Pancreas (tissue), 10 donors: ENCODE data around the gene SH2D2A. TPM values are rescaled to one million over a fixed set of nuclear protein-coding genes. Genes with fewer than 3 reads are reported as not detected.

Experiments
- ATAC-seq, 4 donors: fragments of 200-7000 bp; cut with Tn5 transposase; one replicate each; pipeline versions ENCODE4 v1.8.0 to v1.9.1; 2020; ENCODE audit warnings: mild to moderate bottlenecking in 4 of 4, moderate library complexity in 4 of 4
- DNase-seq, 6 donors: peaks; one replicate each; pipeline ENCODE4 v3.0.0-alpha.2; 2020
- FAIRE-seq: peaks from 2 replicates; lab custom pipeline; 2012; peaks lifted over from hg19 to GRCh38; lab: Jason Lieb, UNC
- H3K27ac ChIP-seq, 4 donors: fragments of 200-600 bp; sonication (generic); 1 replicate in 3 of 4; 2 replicates in 1 of 4; pipeline versions ENCODE4 v1.5.0 to v1.8.0; 2020
- H3K27me3 ChIP-seq, 4 donors: fragments of 200-600 bp; one replicate each; pipeline ENCODE4 v1.8.0; 2021
- H3K36me3 ChIP-seq, 3 donors: fragments of 200-600 bp; sonication (generic) in 1 of 3; one replicate each; pipeline versions ENCODE4 v1.5.0 to v1.8.0; 2020 to 2021
- H3K4me1 ChIP-seq, 3 donors: fragments of 200-600 bp; one replicate each; pipeline ENCODE4 v1.8.0; 2021
- H3K4me3 ChIP-seq, 4 donors: fragments of 200-600 bp; sonication (generic) in 2 of 4; one replicate each; pipeline versions ENCODE4 v1.5.0 to v1.8.0; 2020 to 2021
- H3K9me3 ChIP-seq, 4 donors: fragments of 200-600 bp; one replicate each; pipeline ENCODE4 v1.8.0; 2021
- WGBS, 2 donors: extraction: QIAGEN DNeasy Blood & Tissue Kit; methylation state at CpG; one replicate each; pipeline ENCODE4 v1.1.7; 2013; 5-methylcytosine and 5-hydroxymethylcytosine counted together
- intact Hi-C, 3 donors: fragments of 100-400 bp; cut with DNase I; formaldehyde crosslinking; loops; one replicate each; pipeline versions ENCODE4 v1.11.1 to v1.14.2; 2022
- polyA plus RNA-seq, 2 donors: library from polyadenylated mRNA; stranded (reverse); fragments of 200-250 nt; gene quantifications; one replicate each; pipeline ENCODE4 v1.2.3, GENCODE V29; 2013
- total RNA-seq, 6 donors: library from RNA; stranded (reverse); fragmentation: NEBNext Ultra II Directional in 4 of 6; extraction: Animal tissue kit (Norgen Biotek cat#: 25700) in 4 of 6; gene quantifications; one replicate each; pipeline versions ENCODE4 v1.2.1 to v1.2.4, GENCODE V29; 2021 to 2023
- TF ChIP-seq, protein P1 (sequence below), 4 donors: fragments of 200-600 bp; sonication (generic) in 3 of 4; IDR thresholded peaks; one replicate each; pipeline versions ENCODE4 v1.5.0 to v1.8.0; 2021; ENCODE audit warnings: antibody characterized with exemption in 4 of 4
- donor health status: healthy with polysubstance abuse.
- donor health status: DM: no; HTN: no; CAD: no; lungs with moderate emphysema.
- donor health status: DM: no; HTN: no; CAD: no.
- donor health status: control.
- donor health status: control.
- donor health status: Bipolar disorder and iron deficiency.
- donor health status: DM: yes; HTN: yes; CAD: no.
- donor health status: DM: no; HTN: no; CAD: no.
- donor health status: DM: no; HTN: no; CAD: no.
- donor health status: DM: yes; HTN: yes; CAD: no.

Gene SH2D2A
- total and polyA plus RNA-seq, 8 donors, result 0.16 to 1.5 (median 0.71) TPM

DNA sequence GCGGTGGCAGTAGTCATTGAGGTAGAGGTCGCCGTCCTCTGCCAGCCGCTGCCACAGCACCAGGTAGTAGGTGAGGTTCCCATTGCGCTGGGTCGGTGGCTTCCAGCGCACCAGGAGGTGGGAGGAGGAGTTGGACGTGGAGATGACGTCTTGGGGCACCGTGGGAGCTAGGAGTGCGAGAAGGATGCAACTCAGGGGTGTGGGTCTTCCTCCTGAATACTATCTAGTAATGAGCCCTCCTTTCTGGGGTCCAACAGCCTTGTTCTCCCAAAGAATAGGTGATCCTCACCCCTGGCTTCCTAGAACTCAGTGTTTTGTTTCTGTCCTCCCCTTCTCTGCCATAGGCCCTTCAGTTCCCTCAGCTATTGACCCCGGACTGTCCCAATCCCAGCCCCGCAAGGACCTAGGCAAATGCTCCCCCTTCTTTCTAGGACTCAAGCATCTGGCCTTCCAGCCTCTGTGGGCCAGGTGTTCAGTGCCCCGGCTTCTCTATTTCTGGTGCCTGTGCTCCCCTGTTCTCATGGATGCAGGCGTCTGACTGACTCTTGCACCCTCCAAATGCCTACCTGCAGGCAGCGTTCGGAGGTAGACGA lies 29.4 kb upstream of the SH2D2A start:
- H3K4me1 ChIP-seq, result no peaks in the 10 kb centered on the region
- ATAC-seq, result no peak
- intact Hi-C loops, result no loop called here

DNA sequence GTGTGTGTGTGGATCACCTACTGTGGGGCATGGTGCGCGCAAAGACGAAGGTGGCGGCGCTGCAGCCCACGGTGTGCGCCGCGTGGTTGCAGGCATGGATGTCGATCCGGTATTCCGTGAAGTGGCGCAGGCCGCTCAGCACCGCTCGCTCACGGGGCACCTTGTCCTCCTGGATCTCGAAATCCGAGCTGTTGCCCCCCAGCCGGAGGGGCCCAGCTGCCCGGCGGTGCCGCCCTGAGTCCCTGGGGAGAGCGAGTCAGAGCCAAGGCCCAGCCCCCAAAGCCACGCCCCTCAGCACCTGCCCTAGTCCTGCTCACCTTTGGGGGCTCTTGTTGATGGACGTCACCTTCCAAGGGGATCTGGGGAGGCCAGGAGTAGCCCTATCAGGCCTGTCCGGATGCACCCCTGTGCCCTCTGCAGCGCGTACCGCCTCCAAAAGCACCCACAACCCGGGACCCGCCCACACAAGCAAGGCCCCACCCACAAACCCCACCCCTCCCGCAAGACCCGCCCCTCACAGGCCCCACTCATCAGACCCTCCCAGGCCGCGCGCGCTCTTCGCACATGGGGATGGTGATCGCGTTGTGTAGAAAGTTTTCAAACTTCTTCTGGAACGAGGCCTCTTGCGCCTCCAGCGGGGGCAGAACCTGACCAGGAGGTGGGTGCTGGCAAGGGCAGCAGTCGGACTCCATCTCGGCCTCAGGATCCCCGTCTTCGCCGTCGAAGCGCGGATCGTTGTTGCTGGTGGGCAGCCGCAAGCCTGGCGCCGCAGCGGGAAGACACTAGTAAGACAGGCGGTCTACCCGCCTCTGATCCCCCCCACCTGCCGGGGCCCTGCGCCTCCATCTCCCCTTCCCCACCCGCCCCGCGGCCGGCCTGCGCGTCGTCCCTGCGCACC lies 28.7 kb upstream of the SH2D2A start:
- H3K36me3 ChIP-seq, result no peaks in the 10 kb centered on the region
- TF ChIP-seq, protein P1, sequence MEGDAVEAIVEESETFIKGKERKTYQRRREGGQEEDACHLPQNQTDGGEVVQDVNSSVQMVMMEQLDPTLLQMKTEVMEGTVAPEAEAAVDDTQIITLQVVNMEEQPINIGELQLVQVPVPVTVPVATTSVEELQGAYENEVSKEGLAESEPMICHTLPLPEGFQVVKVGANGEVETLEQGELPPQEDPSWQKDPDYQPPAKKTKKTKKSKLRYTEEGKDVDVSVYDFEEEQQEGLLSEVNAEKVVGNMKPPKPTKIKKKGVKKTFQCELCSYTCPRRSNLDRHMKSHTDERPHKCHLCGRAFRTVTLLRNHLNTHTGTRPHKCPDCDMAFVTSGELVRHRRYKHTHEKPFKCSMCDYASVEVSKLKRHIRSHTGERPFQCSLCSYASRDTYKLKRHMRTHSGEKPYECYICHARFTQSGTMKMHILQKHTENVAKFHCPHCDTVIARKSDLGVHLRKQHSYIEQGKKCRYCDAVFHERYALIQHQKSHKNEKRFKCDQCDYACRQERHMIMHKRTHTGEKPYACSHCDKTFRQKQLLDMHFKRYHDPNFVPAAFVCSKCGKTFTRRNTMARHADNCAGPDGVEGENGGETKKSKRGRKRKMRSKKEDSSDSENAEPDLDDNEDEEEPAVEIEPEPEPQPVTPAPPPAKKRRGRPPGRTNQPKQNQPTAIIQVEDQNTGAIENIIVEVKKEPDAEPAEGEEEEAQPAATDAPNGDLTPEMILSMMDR (IDR thresholded peaks at IDR 0.05), result no peak
- no peaks in the 10 kb centered on the region for H3K9me3 ChIP-seq
- intact Hi-C loops, result no loop called here
- FAIRE-seq, result no peak
- 20 to 25% methylated on average over 60 to 69 of the region's 69 CpGs for WGBS, 2 donors
- H3K27ac ChIP-seq, result no peak overlapping the region
- H3K4me3 ChIP-seq, result no peak overlapping the region
- no peaks in the 10 kb centered on the region for H3K27me3 ChIP-seq
- DNase-seq, result peak in 1 of 6 donors; percentile 51
- ATAC-seq, result peak in 1 of 4 donors; percentile 29
- no peaks in the 10 kb centered on the region for H3K4me1 ChIP-seq

More for the DNA sequence above, 29.4 kb upstream of the SH2D2A start:
- H3K36me3 ChIP-seq, result no peaks in the 10 kb centered on the region
- no peak for FAIRE-seq
- H3K9me3 ChIP-seq, result no peaks in the 10 kb centered on the region
- DNase-seq, result no peak
- no peak overlapping the region for H3K4me3 ChIP-seq
- no peaks in the 10 kb centered on the region for H3K27me3 ChIP-seq
- WGBS, 2 donors, result 59 to 62% methylated on average over 18 of the region's 18 CpGs
- H3K27ac ChIP-seq, result no peak overlapping the region
- TF ChIP-seq, protein P1 (IDR thresholded peaks at IDR 0.05), result no peak

DNA sequence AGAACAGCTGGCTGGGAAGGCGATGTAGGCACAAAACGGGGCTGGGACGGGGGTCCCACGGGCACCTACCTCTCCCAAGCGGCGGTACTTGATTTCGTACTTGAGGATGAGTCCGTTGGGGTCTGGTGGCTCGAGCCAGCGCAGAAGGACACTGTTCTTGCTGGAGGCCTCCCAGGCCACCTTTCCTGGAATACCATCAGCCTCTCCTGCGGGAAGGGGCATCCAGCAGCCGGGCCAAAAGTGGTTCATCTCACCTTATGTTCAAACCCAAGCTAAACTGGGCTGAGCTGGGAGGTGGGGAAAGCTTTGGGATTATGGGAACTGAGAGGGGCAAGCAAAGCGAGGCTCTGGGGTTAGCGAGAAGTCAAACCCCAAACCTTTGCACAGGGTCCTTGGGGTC lies 28.0 kb upstream of the SH2D2A start:
- H3K4me1 ChIP-seq, result no peaks in the 10 kb centered on the region
- DNase-seq (peak in 2 of 6 donors; percentile 20 to 24), ATAC-seq (no peak), FAIRE-seq (no peak)
- H3K4me3 ChIP-seq, result no peak overlapping the region
- H3K9me3 ChIP-seq, result no peaks in the 10 kb centered on the region
- H3K27ac ChIP-seq, result no peak overlapping the region
- no peaks in the 10 kb centered on the region for H3K27me3 ChIP-seq
- H3K36me3 ChIP-seq, result no peaks in the 10 kb centered on the region
- intact Hi-C loops, result no loop called here
- TF ChIP-seq, protein P1 (IDR thresholded peaks at IDR 0.05), result no peak
- 33 to 36% methylated on average over 14 of the region's 14 CpGs for WGBS, 2 donors

DNA sequence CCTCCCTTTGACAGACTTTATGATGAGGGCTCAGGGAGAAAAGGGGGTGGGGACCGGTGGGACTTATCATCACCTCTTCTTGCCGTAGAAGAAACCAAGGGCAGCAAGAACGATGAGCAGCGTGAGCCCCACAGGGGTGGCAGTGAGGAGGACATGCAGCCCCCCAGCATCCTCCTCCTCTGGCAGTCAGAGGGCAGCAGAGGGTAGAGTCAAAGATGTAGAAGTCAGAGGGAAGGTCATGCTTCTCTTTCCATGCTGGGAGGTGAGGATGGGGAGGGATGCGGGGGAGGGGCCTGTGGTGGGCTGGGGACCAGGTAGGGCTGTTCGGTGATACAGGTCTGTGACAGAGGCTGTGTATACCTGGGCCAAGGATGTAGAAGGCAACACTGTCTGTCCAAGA lies 27.5 kb upstream of the SH2D2A start:
- ATAC-seq (no peak), FAIRE-seq (no peak), DNase-seq (peak in 1 of 6 donors; percentile 11)
- Histone ChIP-seq H3K4me1 (no peaks in the 10 kb centered on the region), H3K27me3 (no peaks in the 10 kb centered on the region), H3K27ac (no peak overlapping the region), H3K4me3 (no peak overlapping the region), H3K9me3 (no peaks in the 10 kb centered on the region), H3K36me3 (no peaks in the 10 kb centered on the region)
- WGBS, 2 donors, result 47 to 59% methylated on average over 6 of the region's 6 CpGs
- TF ChIP-seq, protein P1 (IDR thresholded peaks at IDR 0.05), result no peak
- intact Hi-C loops, result no loop called here
